ENCODE measurements around the gene RAD54L2. TPM values are rescaled to one million over a fixed set of nuclear protein-coding genes. Genes with fewer than 3 reads are reported as not detected.

Gene RAD54L2
- total and polyA plus RNA-seq, 9 of the 15 experiments (the other 6 are each of a cell fraction or from before 2014, with no cell fraction given): 1.3 to 12.2 (median 5.4) TPM

DNA sequence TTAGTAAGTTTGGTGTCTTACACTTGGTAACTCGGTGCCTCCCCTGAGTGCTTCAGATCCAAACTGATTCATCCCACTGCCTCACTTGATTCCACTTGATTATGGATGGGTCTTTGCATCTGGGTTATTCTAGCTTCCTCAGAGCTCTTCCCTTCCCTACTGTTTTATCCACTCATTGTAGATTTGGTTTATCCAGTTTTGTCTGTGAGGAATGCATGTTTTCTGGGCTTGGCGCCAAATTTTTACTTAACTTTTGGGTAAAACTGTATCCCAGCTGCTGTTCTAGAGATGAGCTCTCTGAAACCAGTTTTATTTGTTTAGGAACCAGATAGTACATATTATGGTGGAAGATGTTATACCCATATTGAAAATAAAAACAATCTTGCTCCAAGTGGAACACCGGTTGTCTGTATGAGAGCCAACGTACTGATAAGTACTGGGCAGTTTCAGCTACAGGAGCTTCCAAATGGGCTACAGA, 20.9 kb downstream of the RAD54L2 start:
- ATAC-seq (no peak), FAIRE-seq (no peak)
- peaks cover 0 to 2% of the 10 kb centered on the region in 2 experiments; a peak in 1 of 5 replicates for H3K4me1 ChIP-seq (replicated peaks in 1 of 2; ENCODE audit: control insufficient read depth in 2 of 2, insufficient read depth in 2 of 2, low read length in 2 of 2)

More for the DNA sequence above, 20.9 kb downstream of the RAD54L2 start:
- ChIA-PET CTCF (ENCODE audit: low intra/inter-chr PET ratio) (no interaction called here), POLR2A (no interaction called here)
- H3K9me1 ChIP-seq (ENCODE audit: control insufficient read depth, insufficient read depth, low read length): no peaks in the 10 kb centered on the region
- H3K9me3 ChIP-seq (replicated peaks; ENCODE audit: control insufficient read depth, insufficient read depth, low read depth, low read length): no peaks in the 10 kb centered on the region
- H3K36me3 ChIP-seq (ENCODE audit: control insufficient read depth, insufficient read depth, low read length): no peaks in the 10 kb centered on the region
- in situ Hi-C loops (cut with MboI) (no loop called here), intact Hi-C loops (cut with micrococcal nuclease) (no loop called here)
- no peak overlapping the region for H3K27ac ChIP-seq (ENCODE audit: extremely low read depth, low read depth, low read length)
- 48% methylated on average over 4 of the region's 4 CpGs for WGBS (ENCODE audit: insufficient coverage, low coverage, missing lambda C conversion rate)
- H3K79me2 ChIP-seq (ENCODE audit: control insufficient read depth, insufficient read depth, low read length): no peaks in the 10 kb centered on the region
- H3K9ac ChIP-seq (ENCODE audit: insufficient read depth in 1 of 2, low read depth in 2 of 2, low read length in 2 of 2): no peak overlapping the region
- no peak overlapping the region for H3K4me2 ChIP-seq (ENCODE audit: insufficient read depth, low read length)
- DNase-seq (ENCODE audit: extremely low read depth in 1 of 4, low spot score in 3 of 4): no peak
- no peaks in the 10 kb centered on the region for H3K27me3 ChIP-seq (ENCODE audit: control insufficient read depth in 2 of 2, insufficient read depth in 2 of 2, low read length in 2 of 2)
- BruUV-seq (replicated peaks): no TSS peak
- H2AFZ ChIP-seq (ENCODE audit: low read depth, low read length): no peak overlapping the region
- no peaks in the 10 kb centered on the region for H4K20me1 ChIP-seq (replicated peaks; ENCODE audit: control insufficient read depth, insufficient read depth, low read length)
- TF ChIP-seq NFIC (IDR thresholded peaks at IDR 0.05) (peak; percentile 62), SMAD1 (IDR thresholded peaks at IDR 0.05; ENCODE audit: low read depth, low read length, partially characterized antibody) (no peak), ZNF239 (CRISPR knock-in tag; IDR thresholded peaks at IDR 0.05) (peak; percentile 77), ZNF778 (CRISPR knock-in tag; IDR thresholded peaks at IDR 0.05) (no peak)
- TF ChIP-seq, protein P1, sequence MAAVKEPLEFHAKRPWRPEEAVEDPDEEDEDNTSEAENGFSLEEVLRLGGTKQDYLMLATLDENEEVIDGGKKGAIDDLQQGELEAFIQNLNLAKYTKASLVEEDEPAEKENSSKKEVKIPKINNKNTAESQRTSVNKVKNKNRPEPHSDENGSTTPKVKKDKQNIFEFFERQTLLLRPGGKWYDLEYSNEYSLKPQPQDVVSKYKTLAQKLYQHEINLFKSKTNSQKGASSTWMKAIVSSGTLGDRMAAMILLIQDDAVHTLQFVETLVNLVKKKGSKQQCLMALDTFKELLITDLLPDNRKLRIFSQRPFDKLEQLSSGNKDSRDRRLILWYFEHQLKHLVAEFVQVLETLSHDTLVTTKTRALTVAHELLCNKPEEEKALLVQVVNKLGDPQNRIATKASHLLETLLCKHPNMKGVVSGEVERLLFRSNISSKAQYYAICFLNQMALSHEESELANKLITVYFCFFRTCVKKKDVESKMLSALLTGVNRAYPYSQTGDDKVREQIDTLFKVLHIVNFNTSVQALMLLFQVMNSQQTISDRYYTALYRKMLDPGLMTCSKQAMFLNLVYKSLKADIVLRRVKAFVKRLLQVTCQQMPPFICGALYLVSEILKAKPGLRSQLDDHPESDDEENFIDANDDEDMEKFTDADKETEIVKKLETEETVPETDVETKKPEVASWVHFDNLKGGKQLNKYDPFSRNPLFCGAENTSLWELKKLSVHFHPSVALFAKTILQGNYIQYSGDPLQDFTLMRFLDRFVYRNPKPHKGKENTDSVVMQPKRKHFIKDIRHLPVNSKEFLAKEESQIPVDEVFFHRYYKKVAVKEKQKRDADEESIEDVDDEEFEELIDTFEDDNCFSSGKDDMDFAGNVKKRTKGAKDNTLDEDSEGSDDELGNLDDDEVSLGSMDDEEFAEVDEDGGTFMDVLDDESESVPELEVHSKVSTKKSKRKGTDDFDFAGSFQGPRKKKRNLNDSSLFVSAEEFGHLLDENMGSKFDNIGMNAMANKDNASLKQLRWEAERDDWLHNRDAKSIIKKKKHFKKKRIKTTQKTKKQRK (IDR thresholded peaks at IDR 0.05; ENCODE audit: borderline replicate concordance, low read depth, low read length): no peak
- TF ChIP-seq, protein P2, sequence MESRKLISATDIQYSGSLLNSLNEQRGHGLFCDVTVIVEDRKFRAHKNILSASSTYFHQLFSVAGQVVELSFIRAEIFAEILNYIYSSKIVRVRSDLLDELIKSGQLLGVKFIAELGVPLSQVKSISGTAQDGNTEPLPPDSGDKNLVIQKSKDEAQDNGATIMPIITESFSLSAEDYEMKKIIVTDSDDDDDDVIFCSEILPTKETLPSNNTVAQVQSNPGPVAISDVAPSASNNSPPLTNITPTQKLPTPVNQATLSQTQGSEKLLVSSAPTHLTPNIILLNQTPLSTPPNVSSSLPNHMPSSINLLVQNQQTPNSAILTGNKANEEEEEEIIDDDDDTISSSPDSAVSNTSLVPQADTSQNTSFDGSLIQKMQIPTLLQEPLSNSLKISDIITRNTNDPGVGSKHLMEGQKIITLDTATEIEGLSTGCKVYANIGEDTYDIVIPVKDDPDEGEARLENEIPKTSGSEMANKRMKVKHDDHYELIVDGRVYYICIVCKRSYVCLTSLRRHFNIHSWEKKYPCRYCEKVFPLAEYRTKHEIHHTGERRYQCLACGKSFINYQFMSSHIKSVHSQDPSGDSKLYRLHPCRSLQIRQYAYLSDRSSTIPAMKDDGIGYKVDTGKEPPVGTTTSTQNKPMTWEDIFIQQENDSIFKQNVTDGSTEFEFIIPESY (CRISPR knock-in tag; IDR thresholded peaks at IDR 0.05): no peak
- no peak overlapping the region for H3K4me3 ChIP-seq

All from K562 (cell line).